AG09309 (cell line): ENCODE measurements around the gene MREG.
"Not testable (repeated sequence)": the region's sequence is repeated elsewhere in the genome, so short reads cannot be mapped to it uniquely, and the experiment has no call there.

Experiments
- DNase-seq: peaks from one replicate; pipeline ENCODE4 v3.0.0-alpha.2; 2010; ENCODE audit warnings: low read depth
- H3K4me3 ChIP-seq: 2 replicates; pipeline ENCODE4 v1.5.1; 2011; ENCODE audit warnings: mild to moderate bottlenecking, low read depth, low read length, moderate library complexity; ENCODE audit not compliant: control insufficient read depth
- TF ChIP-seq, protein P1 (sequence below): IDR thresholded peaks from 2 replicates; pipeline ENCODE4 v1.5.1; 2011; ENCODE audit warnings: mild to moderate bottlenecking, low read depth, low read length, inconsistent platforms; ENCODE audit not compliant: insufficient read depth, control insufficient read depth; ENCODE audit errors: missing control alignments

MREG gene

DNA sequence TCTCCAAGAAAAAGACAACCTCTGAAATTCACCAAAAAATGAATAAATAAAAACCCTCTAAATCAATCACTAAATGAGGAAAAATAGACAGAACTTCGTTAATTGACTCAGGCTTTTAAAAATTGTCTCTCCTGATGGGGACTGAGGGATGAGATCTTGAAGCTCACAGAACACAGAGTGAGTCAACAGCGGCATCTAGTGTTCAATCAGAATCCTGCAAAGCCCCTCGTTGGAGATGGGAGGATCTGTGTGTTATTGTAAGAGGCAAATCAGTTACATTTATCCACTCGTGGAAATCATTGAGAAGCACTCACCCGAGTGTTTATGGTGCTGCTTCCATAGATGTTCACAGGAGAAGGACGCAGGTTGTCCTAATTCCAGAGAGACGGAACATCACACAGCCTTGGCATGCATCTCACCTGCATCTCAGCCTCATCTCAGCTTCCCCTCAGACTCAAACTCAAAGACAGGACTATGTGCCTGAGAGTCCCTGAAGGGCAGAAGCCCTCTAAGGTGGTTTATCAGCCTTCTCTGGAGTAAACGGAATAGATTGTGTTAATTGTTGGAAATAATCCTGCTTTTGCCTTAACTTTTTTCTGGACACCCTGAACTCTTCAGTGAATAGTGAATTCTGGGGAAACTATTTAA, 82.0 kb downstream of the MREG start:
- no peak for DNase-seq
- TF ChIP-seq, protein P1, sequence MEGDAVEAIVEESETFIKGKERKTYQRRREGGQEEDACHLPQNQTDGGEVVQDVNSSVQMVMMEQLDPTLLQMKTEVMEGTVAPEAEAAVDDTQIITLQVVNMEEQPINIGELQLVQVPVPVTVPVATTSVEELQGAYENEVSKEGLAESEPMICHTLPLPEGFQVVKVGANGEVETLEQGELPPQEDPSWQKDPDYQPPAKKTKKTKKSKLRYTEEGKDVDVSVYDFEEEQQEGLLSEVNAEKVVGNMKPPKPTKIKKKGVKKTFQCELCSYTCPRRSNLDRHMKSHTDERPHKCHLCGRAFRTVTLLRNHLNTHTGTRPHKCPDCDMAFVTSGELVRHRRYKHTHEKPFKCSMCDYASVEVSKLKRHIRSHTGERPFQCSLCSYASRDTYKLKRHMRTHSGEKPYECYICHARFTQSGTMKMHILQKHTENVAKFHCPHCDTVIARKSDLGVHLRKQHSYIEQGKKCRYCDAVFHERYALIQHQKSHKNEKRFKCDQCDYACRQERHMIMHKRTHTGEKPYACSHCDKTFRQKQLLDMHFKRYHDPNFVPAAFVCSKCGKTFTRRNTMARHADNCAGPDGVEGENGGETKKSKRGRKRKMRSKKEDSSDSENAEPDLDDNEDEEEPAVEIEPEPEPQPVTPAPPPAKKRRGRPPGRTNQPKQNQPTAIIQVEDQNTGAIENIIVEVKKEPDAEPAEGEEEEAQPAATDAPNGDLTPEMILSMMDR = peak; percentile 95
- no peak overlapping the region for H3K4me3 ChIP-seq

DNA sequence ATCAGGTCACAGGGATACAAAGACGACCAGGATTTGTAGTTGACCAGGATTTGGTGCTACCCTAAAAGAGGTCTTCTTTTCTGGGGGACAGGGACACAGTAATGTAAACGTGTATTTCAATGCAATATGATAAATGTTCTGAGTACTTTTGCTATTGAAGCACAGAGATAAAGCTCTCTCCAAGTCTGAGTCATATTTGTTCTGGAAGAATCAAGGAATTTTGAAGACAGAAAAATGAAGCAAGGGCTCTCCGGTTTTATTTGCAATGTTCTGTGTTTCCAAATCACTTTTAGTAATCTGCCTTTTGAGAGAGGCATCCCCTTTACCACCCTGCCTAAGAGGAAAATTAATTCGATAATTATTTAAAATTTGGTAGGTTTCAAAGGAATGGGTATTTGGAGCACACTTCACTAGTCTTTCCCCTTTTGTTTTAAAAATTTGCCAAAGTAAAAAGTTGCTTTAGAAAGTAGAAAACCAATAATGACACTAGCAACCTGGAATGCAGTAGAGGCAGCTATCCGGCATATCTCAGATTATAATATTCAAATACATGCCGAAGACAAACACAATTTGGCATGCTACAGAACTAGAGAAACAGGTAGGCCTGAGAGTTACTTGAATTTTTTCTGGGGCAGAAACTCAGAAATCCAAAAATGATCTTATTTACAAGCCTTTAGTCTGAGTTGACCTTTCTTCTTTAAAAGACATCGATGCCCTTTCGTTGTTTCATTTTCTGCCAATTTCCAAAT, 82.7 kb downstream of the MREG start:
- TF ChIP-seq, protein P1 = no peak
- no peak overlapping the region; the same call in 1 of the 2 replicates for H3K4me3 ChIP-seq
- DNase-seq = no peak

DNA sequence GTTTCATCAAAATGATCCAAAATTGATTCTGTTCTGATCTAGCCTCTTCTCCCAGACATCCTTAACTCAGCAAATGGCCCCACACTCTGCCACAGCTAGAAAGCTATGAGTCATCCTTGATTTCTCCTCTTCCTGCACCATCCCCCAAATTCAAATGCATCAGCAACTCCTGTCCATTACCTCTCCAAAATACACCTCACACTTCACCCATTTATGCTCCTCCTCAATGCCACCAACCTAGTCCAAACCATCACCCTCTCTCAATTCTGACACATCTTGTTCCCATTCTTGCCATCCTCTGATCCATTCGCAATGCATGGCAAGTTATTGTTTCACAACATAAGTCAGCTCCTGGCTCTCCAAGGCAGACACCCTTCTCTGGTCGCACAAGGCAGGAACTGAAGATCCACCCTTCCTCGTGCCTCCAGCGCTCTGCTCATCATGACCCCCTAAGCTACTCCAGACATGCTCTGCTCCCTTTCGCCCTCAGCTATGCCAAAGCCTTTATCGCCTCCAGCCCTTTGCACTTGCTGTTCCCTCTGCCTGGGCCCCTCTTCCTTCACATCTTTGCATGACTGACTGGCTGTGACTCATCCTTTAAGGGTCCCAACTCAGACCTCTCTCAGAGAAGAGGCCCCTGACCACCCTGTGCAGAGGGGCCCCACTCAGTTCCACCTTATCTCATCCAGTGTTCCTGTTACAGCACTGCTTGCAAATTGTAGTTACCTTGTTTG, 83.6 kb downstream of the MREG start:
- TF ChIP-seq, protein P1 = no peak
- DNase-seq = no peak

DNA sequence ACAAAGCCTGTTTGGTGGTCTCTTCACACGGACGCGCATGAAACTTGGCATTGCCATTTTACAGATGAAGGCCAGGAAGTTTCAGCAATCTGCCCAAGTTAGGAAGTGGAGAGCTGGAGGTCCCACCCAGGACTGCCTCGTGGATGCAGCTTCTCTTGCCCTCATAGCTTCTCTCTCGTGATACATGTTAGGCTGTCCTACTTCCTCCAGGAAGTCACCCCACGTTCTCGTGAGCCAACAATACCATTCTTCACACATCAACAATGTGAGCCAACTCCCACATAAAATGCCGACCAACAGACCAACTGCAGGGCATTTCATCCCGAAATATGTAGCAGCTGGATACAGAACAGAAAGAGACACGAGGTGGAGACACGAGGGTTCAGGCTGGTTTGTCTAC, 85.3 kb downstream of the MREG start:
- TF ChIP-seq, protein P1 = no peak
- no peak for DNase-seq
- H3K4me3 ChIP-seq = no peak overlapping the region

More for the DNA sequence above, 83.6 kb downstream of the MREG start:
- H3K4me3 ChIP-seq = no peak overlapping the region

DNA sequence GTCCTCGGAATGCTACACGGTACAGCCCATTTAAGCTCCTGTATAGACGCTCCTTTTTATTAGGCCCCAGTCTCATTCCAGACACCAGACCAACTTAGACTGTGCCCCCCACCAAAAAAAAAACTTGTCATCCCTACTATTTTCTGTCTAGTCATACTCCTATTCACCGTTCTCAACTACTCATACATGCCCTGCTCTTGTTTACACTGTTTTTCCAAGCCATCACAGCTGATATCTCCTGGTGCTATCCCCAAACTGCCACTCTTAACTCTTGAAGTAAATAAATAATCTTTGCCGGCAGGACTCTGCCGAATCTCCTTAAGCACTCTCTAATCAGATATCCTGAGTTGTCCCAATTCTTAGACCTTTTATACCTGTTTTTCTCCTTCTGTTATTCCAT, 86.4 kb downstream of the MREG start:
- not testable (repeated sequence) for DNase-seq, H3K4me3 ChIP-seq

DNA sequence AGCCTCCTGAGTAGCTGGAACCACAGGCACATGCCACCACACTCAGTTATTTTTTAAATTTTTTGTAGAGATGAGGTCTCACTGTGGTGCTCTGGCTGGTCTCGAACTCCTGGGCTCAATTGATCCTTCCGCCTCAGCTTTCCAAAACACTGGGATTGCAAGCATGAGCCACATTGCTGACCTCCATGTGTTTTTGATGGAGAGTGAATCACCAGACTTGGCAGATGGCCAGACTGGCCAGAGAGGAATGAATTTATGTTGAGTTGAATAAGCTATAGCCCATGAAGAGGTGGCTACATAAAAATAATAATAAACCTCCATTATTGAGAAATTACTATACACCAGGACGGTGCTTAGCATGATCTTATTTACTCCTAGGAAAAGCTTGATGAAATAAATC, 91.5 kb downstream of the MREG start:
- TF ChIP-seq, protein P1 = no peak
- no peak for DNase-seq
- H3K4me3 ChIP-seq = no peak overlapping the region

DNA sequence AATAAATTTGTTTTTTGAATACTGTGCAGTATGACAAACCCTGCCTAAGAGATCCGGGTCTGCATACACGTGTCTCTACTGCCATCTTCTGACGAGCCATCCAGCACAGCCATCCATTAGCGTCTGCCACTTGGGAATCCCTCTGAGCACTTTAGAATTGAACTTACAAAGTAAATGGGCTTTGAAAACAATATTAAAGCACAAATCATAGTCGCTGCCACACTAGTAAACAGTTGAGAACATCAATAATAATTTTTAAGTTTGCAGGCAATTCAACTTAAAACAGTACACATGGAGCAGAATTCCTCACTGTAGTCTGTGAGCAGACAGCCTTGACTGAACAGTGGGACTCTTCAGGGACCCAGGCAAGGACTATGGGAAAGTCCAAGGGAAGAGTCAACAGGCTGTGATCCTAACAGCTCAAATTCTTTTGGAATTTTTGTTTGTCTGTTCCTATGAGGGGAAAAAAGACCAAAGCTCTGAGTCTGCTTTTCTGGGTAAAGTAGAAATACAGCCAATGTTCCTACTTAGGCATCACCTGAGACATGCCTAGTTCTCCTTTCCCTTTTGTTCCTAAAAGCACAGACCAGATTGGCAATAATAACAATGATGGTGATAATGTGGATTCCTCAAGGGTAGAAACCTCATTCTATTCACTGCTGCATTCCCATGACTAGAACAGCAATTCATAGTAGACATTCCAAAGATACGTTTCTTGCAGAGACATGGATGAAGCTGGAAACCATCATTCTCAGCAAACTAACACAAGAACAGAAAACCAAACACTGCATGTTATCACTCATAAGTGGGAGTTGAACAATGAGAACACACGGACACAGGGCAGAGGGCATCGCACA, 92.9 kb downstream of the MREG start:
- TF ChIP-seq, protein P1 = peak; percentile 87
- DNase-seq = peak; percentile 57

More for the DNA sequence above, 92.9 kb downstream of the MREG start:
- no peak overlapping the region for H3K4me3 ChIP-seq
